Heart left ventricle (tissue), 16 donors: ENCODE data around the gene PINK1. TPM values are rescaled to one million over a fixed set of nuclear protein-coding genes. Genes with fewer than 3 reads are reported as not detected.

Experiments
- ATAC-seq, 4 donors: fragments of 200-7000 bp; cut with Tn5 transposase; one replicate each; pipeline ENCODE4 v1.9.1; 2020 to 2022; ENCODE audit warnings: moderate library complexity in 4 of 4, mild to moderate bottlenecking in 3 of 4, moderate number of reproducible peaks in 1 of 4
- DNase-seq, 5 donors: peaks; one replicate each; pipeline ENCODE4 v3.0.0-alpha.2; 2020
- H3K27ac ChIP-seq, 12 donors: fragments of 200-600 bp; sonication (generic) in 4 of 12; one replicate each; pipeline versions ENCODE4 v1.5.0 to v1.8.0; 2016 to 2022; ENCODE audit warnings: mild to moderate bottlenecking in 2 of 12
- H3K27me3 ChIP-seq, 9 donors: fragments of 200-600 bp; sonication (generic) in 2 of 9; one replicate each; pipeline versions ENCODE4 v1.5.1 to v1.8.0; 2016 to 2022; ENCODE audit warnings: mild to moderate bottlenecking in 3 of 9
- H3K36me3 ChIP-seq, 9 donors: fragments of 200-600 bp; sonication (generic) in 2 of 9; one replicate each; pipeline versions ENCODE4 v1.5.0 to v1.8.0; 2018 to 2022; ENCODE audit warnings: mild to moderate bottlenecking in 2 of 9
- H3K4me1 ChIP-seq, 12 donors: fragments of 200-600 bp; sonication (generic) in 4 of 12; one replicate each; pipeline versions ENCODE4 v1.5.0 to v1.8.0; 2016 to 2022; ENCODE audit warnings: mild to moderate bottlenecking in 3 of 12
- H3K4me3 ChIP-seq, 12 donors: fragments of 200-600 bp; sonication (generic) in 4 of 12; one replicate each; pipeline versions ENCODE4 v1.5.0 to v1.8.0; 2017 to 2022; ENCODE audit warnings: mild to moderate bottlenecking in 9 of 12, moderate library complexity in 4 of 12
- H3K9me3 ChIP-seq, 12 donors: fragments of 200-600 bp; sonication (generic) in 4 of 12; one replicate each; pipeline versions ENCODE4 v1.5.0 to v1.8.0; 2016 to 2022; ENCODE audit warnings: mild to moderate bottlenecking in 1 of 12
- CTCF ChIP-seq, 12 donors: fragments of 200-600 bp; sonication (generic) in 4 of 12; IDR thresholded peaks; one replicate each; pipeline versions ENCODE4 v1.5.0 to v1.8.0; 2018 to 2022; ENCODE audit warnings: antibody characterized with exemption in 12 of 12, mild to moderate bottlenecking in 5 of 12
- POLR2A ChIP-seq, 2 donors: fragments of 450-650 bp; IDR thresholded peaks; one replicate each; pipeline ENCODE4 v1.6.1; 2017; ENCODE audit warnings: antibody characterized with exemption in 2 of 2, mild to moderate bottlenecking in 2 of 2, moderate library complexity in 2 of 2
- WGBS, 4 donors: extraction: QIAGEN DNeasy Blood & Tissue Kit in 2 of 4; methylation state at CpG; one replicate each; pipeline versions ENCODE4 v1.1.5 to v1.1.7; 2013 to 2018; 5-methylcytosine and 5-hydroxymethylcytosine counted together
- intact Hi-C, 10 donors: fragments of 100-400 bp; cut with DNase I; formaldehyde crosslinking; loops; one replicate each; pipeline versions ENCODE4 v1.11.1 to v1.14.2; 2022
- polyA plus RNA-seq, 2 donors: library from polyadenylated mRNA; stranded (reverse); fragments of 200-250 nt; gene quantifications; one replicate each; pipeline ENCODE4 v1.2.3, GENCODE V29; 2013
- total RNA-seq, 9 donors: library from RNA; depleted of rRNA in 2 of 9; stranded (reverse); fragments of >200 nt in 2 of 9; fragmentation: NEBNext Ultra II Directional in 3 of 9; extraction: Animal tissue kit (Norgen Biotek cat#: 25700) in 3 of 9; gene quantifications; one replicate each; pipeline versions ENCODE4 v1.1.0 to v1.2.4, GENCODE V29; 2016 to 2023
- donor health status: ischemic (EF 13 %, LVEDD 7.1; RV severe dilation, severe dysfunction).
- donor health status: healthy with polysubstance abuse.
- donor health status: DM: no; HTN: yes; CAD: no.
- donor health status: DM: no; HTN: no; CAD: no.
- donor health status: ischemic (EF 25% LVEDD 6.9; RV normal size, moderate dysfunction).
- donor health status: ischemic (EF 25% LVEDD 5.7; RV mildly dilated, moderate dysfunction).
- donor health status: healthy.
- donor health status: DM: yes; HTN: yes; CAD: no.
- donor health status: ischemic (EF 35%, LVEDD 5.7; RV mildly dilated, moderate dysfunction).
- donor health status: nonischemic (EF 11% LVEDD 7.7; RV severe dilation, severe dysfunction).
- donor health status: DM: yes; HTN: yes; CAD: no.
- donor health status: PGD.
- donor health status: ischemic (EF 29% LVEDD 5.4; RV normal size, mild dysfunction).
- donor health status: nonischemic (EF 23%, LVEDD 6.1; RV moderate dilation, normal function).

The PINK1 gene
- total and polyA plus RNA-seq, 11 donors: 147 to 418 (median 258) TPM

GRCh38 chr1:20663365-20663764, 30.1 kb downstream of the PINK1 start:
- Histone ChIP-seq H3K36me3 (peaks cover 0 to 13% (median 0%) of the 10 kb centered on the region in 9 donors), H3K4me3 (no peak overlapping the region), H3K27ac (no peak overlapping the region), H3K9me3 (no peaks in the 10 kb centered on the region), H3K4me1 (peaks cover 0 to 46% (median 30%) of the 10 kb centered on the region in 12 donors), H3K27me3 (no peaks in the 10 kb centered on the region)
- 92 to 100% (median 94%) methylated on average over 1 of the region's 1 CpG for WGBS, 4 donors
- ATAC-seq: no peak
- intact Hi-C loops: no loop called here
- no peak for DNase-seq
- TF ChIP-seq CTCF (IDR thresholded peaks at IDR 0.05) (no peak), POLR2A (IDR thresholded peaks at IDR 0.05) (no peak)

GRCh38 chr1:20663969-20664715, 30.9 kb downstream of the PINK1 start:
- Histone ChIP-seq H3K27me3 (no peaks in the 10 kb centered on the region), H3K36me3 (peaks cover 0 to 8% (median 1%) of the 10 kb centered on the region in 9 donors), H3K4me3 (no peak overlapping the region), H3K27ac (no peak overlapping the region), H3K4me1 (peaks cover 0 to 40% (median 26%) of the 10 kb centered on the region in 12 donors), H3K9me3 (no peaks in the 10 kb centered on the region)
- intact Hi-C loops: no loop called here
- WGBS, 4 donors: 77 to 83% (median 79%) methylated on average over 11 to 12 of the region's 12 CpGs
- ATAC-seq (no peak), DNase-seq (no peak)
- TF ChIP-seq CTCF (IDR thresholded peaks at IDR 0.05) (no peak), POLR2A (IDR thresholded peaks at IDR 0.05) (no peak)

GRCh38 chr1:20665726-20666125, 32.5 kb downstream of the PINK1 start:
- Histone ChIP-seq H3K4me1 (peaks cover 0 to 24% (median 11%) of the 10 kb centered on the region in 12 donors), H3K27ac (peak overlapping the region; percentile 44 to 80 (median 72)), H3K9me3 (no peaks in the 10 kb centered on the region), H3K27me3 (no peaks in the 10 kb centered on the region), H3K4me3 (peak overlapping the region in 4 of 12 donors; percentile 7 to 36 (median 22)), H3K36me3 (peaks cover 0 to 18% (median 0%) of the 10 kb centered on the region in 9 donors)
- WGBS, 4 donors: 70 to 78% (median 75%) methylated on average over 12 of the region's 12 CpGs
- intact Hi-C loops: no loop called here
- ATAC-seq (no peak), DNase-seq (peak in 1 of 5 donors; percentile 40)
- TF ChIP-seq POLR2A (IDR thresholded peaks at IDR 0.05) (no peak), CTCF (IDR thresholded peaks at IDR 0.05) (no peak)

DNA sequence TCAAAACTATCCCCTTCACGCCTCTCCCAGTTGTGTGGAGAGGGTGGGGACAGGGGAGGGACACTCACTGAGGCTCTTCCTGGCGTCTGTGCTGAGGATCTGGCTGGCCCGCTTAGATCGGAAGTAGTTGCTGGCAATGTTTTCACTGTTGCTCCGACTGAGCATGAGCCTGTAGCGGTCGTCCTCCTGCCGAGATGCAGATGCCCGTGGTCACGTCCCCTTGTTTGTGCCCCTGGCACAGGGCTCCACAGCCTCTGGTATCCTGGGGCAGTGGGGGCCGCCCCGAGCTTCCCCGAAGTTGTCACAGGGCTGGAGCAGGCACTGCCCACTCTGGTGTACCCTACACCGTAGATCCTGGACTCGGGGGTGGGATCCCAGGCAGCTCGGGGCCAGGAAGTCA, 32.9 kb downstream of the PINK1 start:
- Histone ChIP-seq H3K4me3 (peak overlapping the region in 7 of 12 donors; percentile 14 to 36 (median 25)), H3K9me3 (no peaks in the 10 kb centered on the region), H3K27me3 (no peaks in the 10 kb centered on the region), H3K4me1 (peaks cover 0 to 24% (median 11%) of the 10 kb centered on the region in 12 donors), H3K27ac (peak overlapping the region; percentile 44 to 80 (median 72)), H3K36me3 (peaks cover 0 to 19% (median 0%) of the 10 kb centered on the region in 9 donors)
- WGBS, 4 donors: 58 to 73% (median 63%) methylated on average over 6 to 16 of the region's 16 CpGs
- intact Hi-C loops: no loop called here
- DNase-seq (peak; percentile 28 to 56 (median 47)), ATAC-seq (peak in 1 of 4 donors; percentile 18)
- TF ChIP-seq POLR2A (IDR thresholded peaks at IDR 0.05) (no peak), CTCF (IDR thresholded peaks at IDR 0.05) (no peak)
